Cardiac septum (tissue), 1 donor: ENCODE results near the gene DNAJB4. TPM values are rescaled to one million over a fixed set of nuclear protein-coding genes. Genes with fewer than 3 reads are reported as not detected.
"Not testable (repeated sequence)": the region's sequence is repeated elsewhere in the genome, so short reads cannot be mapped to it uniquely, and the experiment has no call there.

Experiments used
- DNase-seq: peaks from one replicate; pipeline ENCODE4 v3.0.0-alpha.2; 2020; ENCODE audit warnings: low spot score
- intact Hi-C: fragments of 100-400 bp; cut with DNase I; formaldehyde crosslinking; loops from one replicate; pipeline ENCODE4 v1.14.0; 2022
- long read RNA-seq: library from polyadenylated mRNA; unstranded; transcript quantifications from one replicate; pipeline ENCODE4 v2.0.0, GENCODE V29; 2021
- total RNA-seq: library from RNA; stranded (reverse); fragmentation: NEBNext Ultra II Directional; extraction: Animal tissue kit (Norgen Biotek cat#: 25700); gene quantifications from one replicate; pipeline ENCODE4 v1.2.1, GENCODE V29; 2021
- donor health status: DM: no; HTN: no; CAD: no.

Gene DNAJB4
- 140 TPM for total RNA-seq
- long read RNA-seq, transcript DNAJB4-206 (3 exons, 949 nt): minor isoform, 57 of 162 reads
- long read RNA-seq, transcript DNAJB4-201 (3 exons, 2,988 nt): major isoform, 94 of 162 reads
- long read RNA-seq, partial matches to known transcripts: 6 of 162 reads
- long read RNA-seq, other reads (novel, unspliced or antisense): 5 of 162 reads

- intact Hi-C loops: loop anchor here (1.0 to 5.0 kb wide), 4 partner anchors 26 to 96 kb away; partner anchors contain the start of genes FUBP1 and GIPC2
- no peak for DNase-seq
These were observed at the start of gene DNAJB4 for GRCh38 chr1:78004719-78005447. TSS of gene DNAJB4 (plus strand) at chr1:78004939. CDS start at chr1:78005111, 172 bp downstream.

GRCh38 chr1:77955709-77956108 is 49.0 kb upstream of the DNAJB4 start:
- intact Hi-C loops: no loop called here
- DNase-seq: no peak

GRCh38 chr1:77956464-77956863 is 48.3 kb upstream of the DNAJB4 start:
- intact Hi-C loops: no loop called here
- DNase-seq: no peak

- intact Hi-C loops: no loop called here
- DNase-seq: no peak
These were observed 46.3 kb upstream of the DNAJB4 start for GRCh38 chr1:77958391-77958790.

GRCh38 chr1:77958850-77959249 is 45.9 kb upstream of the DNAJB4 start:
- no peak for DNase-seq
- intact Hi-C loops: no loop called here

- DNase-seq: no peak
- intact Hi-C loops: no loop called here
These were observed 43.3 kb upstream of the DNAJB4 start for GRCh38 chr1:77961392-77961791.

GRCh38 chr1:77966291-77966690 is 38.4 kb upstream of the DNAJB4 start:
- intact Hi-C loops: no loop called here
- no peak for DNase-seq

GRCh38 chr1:77970192-77970591 is 34.5 kb upstream of the DNAJB4 start:
- no peak for DNase-seq
- intact Hi-C loops: no loop called here

GRCh38 chr1:77972080-77972479 is 32.7 kb upstream of the DNAJB4 start:
- no peak for DNase-seq
- intact Hi-C loops: no loop called here

GRCh38 chr1:77975386-77975785 is 29.4 kb upstream of the DNAJB4 start:
- intact Hi-C loops: no loop called here

GRCh38 chr1:77975907-77976306 is 28.8 kb upstream of the DNAJB4 start:
- no peak for DNase-seq
- intact Hi-C loops: no loop called here

More at GRCh38 chr1:77975386-77975785, 29.4 kb upstream of the DNAJB4 start:
- DNase-seq: no peak

- DNase-seq: no peak
- intact Hi-C loops: no loop called here
These were observed 28.2 kb upstream of the DNAJB4 start for GRCh38 chr1:77976433-77977076.

GRCh38 chr1:77977989-77978292 is 26.8 kb upstream of the DNAJB4 start:
- intact Hi-C loops: loop anchor here (2.0 kb wide), 2 partner anchors 69 to 137 kb away; no protein-coding TSS in a partner anchor
- no peak for DNase-seq

GRCh38 chr1:77978293-77978968 is 26.3 kb upstream of the DNAJB4 start:
- no peak for DNase-seq
- intact Hi-C loops: loop anchor here (2.0 kb wide), 2 partner anchors 68 to 136 kb away; no protein-coding TSS in a partner anchor

GRCh38 chr1:77978969-77979876 is 25.5 kb upstream of the DNAJB4 start, which contains the start of gene FUBP1:
TSS of gene FUBP1 (minus strand) at chr1:77979072. CDS start at chr1:77979004, 68 bp downstream.
- intact Hi-C loops: loop anchor here (1.0 to 2.0 kb wide), 3 partner anchors 25 to 136 kb away; partner anchors contain the start of gene DNAJB4
- DNase-seq: peak; percentile 96

- intact Hi-C loops, DNase-seq: not testable (repeated sequence)
These were observed 21.3 kb upstream of the DNAJB4 start for GRCh38 chr1:77983352-77983996.

GRCh38 chr1:77983997-77984355 is 20.8 kb upstream of the DNAJB4 start:
- intact Hi-C loops: no loop called here
- DNase-seq: no peak

- intact Hi-C loops: no loop called here
- no peak for DNase-seq
These were observed 20.1 kb upstream of the DNAJB4 start for GRCh38 chr1:77984629-77985028.

GRCh38 chr1:77986810-77987209 is 17.9 kb upstream of the DNAJB4 start:
- intact Hi-C loops: no loop called here
- DNase-seq: no peak
